Measurements from ENCODE around the gene RTL5.
"Not testable (repeated sequence)": the region's sequence is repeated elsewhere in the genome, so short reads cannot be mapped to it uniquely, and the experiment has no call there.

Gene RTL5

DNA sequence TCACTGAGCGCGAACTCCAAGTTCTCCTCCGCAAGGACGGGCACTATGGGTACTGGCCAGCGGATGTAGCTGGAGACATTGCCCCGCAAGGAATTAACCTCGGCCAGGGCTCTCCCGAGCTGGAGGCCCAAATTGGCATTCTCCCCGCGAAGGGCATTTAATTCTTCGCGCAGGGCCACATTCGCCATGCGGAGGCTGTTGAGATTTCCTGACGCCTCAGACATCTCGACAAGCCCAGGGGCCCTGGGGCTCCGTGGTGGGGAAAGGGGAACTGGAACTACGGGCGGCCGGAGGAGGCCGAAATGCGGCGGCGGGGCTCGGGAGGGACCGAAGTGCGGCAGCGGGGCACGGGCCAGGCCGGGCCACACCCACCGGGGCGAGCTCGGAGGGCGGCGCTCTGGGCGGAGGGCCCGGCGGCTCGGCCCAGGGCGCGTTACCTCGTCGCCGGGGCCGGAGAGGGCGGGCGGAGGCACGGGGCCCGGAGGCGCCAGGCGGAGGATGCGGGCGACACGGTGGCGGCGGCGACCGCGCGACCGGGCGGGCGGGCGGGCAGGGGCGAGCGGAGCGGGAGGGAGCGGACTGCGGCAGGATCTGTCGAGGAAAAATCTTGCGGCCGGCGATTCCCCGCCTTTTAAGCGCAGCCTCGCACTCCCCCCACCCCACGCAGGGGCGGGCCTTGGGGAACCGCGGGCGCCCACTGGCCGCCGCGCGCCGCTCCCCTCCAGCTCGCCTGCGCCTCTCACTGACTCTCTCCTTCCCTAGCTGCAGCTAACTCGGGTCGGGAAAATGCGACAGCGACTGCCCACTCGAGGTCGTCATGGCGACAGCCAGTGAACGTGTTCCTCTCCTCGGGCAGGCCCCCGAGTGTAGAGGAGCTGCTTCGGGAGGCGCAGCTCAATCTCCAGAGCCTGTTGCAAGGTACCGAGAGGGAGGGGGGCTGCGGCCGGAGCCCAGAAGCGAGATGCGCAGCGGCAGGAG, at the start of gene RTL5:
Gene RTL5 (minus strand): TSS at position 599 of the 978 bp plus-strand sequence.
- peak; percentile 42 for DNase-seq
- H3K9me3 Mint-ChIP-seq = no peaks in the 10 kb centered on the region
- CTCF ChIA-PET = interaction anchor here (1.2 kb wide), 1 partner anchor 132 kb away, joined by 4 read pairs; no protein-coding TSS in a partner anchor
- peaks cover 85% of the 10 kb centered on the region for H3K27me3 Mint-ChIP-seq
- peak within 1 kb of the TSS; percentile 58 for H3K4me3 Mint-ChIP-seq
- peaks cover 4% of the 10 kb centered on the region for H3K4me1 Mint-ChIP-seq
- H3K27ac Mint-ChIP-seq = no peak within 1 kb of the TSS
- no peaks in the 10 kb centered on the region for H3K36me3 Mint-ChIP-seq

DNA sequence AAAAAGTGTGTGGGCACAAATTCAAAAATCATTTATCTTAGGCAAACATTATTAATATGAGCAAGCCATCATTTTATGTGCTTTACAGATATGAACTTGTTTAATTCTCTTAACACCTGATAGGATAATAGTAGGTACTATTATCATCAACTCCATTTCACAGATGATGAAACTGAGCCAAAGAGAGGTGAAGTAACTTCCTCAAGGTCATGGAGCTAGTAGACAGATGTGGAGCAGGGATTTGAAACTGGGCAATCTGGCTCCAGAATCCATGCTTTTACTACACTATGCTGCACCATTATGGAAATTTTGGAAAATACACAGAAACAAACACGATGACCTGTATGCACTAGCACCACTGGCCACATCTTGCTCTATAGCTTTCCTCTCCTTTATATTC, 48.8 kb upstream of the RTL5 start:
- CTCF ChIA-PET = interaction anchor here (1.2 kb wide), 1 partner anchor 159 kb away, joined by 3 read pairs; no protein-coding TSS in a partner anchor
- peaks cover 3% of the 10 kb centered on the region for H3K36me3 Mint-ChIP-seq
- H3K9me3 Mint-ChIP-seq = no peaks in the 10 kb centered on the region
- no peak for DNase-seq
- H3K4me1 Mint-ChIP-seq = peaks cover 15% of the 10 kb centered on the region
- no peaks in the 10 kb centered on the region for H3K27me3 Mint-ChIP-seq
- H3K4me3 Mint-ChIP-seq = no peak overlapping the region
- no peak overlapping the region for H3K27ac Mint-ChIP-seq

DNA sequence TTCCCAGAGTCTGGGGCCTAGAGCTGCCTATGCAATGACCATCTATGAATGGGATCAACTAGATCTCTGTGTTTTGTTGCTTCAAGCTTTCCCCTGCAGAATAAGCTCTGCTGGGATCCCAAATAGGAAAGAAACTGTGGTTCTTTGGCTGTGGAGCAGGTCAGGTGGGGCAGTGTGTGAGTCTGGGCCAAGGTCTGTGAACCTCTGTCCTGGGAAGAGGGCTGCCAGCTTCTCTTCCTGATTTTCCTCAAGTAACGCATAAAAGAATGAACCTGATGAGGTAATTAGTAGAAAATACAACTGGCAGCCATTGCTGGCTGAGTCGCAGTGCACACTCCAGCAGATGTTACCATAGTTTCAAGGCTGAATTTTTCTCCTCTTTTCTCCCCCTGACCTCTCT, 45.3 kb upstream of the RTL5 start:
- peaks cover 11% of the 10 kb centered on the region for H3K4me1 Mint-ChIP-seq
- no peaks in the 10 kb centered on the region for H3K36me3 Mint-ChIP-seq
- peak overlapping the region; percentile 49 for H3K27ac Mint-ChIP-seq
- H3K9me3 Mint-ChIP-seq = no peaks in the 10 kb centered on the region
- CTCF ChIA-PET = interaction anchor here (0.5 kb wide), 1 partner anchor 142 kb away, joined by 3 read pairs; no protein-coding TSS in a partner anchor
- H3K4me3 Mint-ChIP-seq = no peak overlapping the region
- no peak for DNase-seq
- H3K27me3 Mint-ChIP-seq = peaks cover 4% of the 10 kb centered on the region

DNA sequence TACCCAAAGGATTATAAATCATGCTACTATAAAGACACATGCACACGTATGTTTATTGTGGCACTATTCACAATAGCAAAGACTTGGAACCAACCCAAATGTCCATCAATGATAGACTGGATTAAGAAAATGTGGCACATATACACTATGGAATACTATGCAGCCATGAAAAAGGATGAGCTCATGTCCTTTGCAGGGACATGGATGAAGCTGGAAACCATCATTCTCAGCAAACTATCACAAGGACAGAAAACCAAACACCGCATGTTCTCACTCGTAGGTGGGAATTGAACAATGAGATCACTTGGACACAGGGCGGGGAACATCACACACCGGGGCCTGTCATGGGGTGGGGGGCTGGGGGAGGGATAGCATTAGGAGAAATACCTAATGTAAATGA, 44.6 kb upstream of the RTL5 start:
- H3K9me3 Mint-ChIP-seq, H3K27ac Mint-ChIP-seq, DNase-seq, H3K4me3 Mint-ChIP-seq, H3K36me3 Mint-ChIP-seq, H3K27me3 Mint-ChIP-seq, CTCF ChIA-PET: not testable (repeated sequence)
- peaks cover 11% of the 10 kb centered on the region for H3K4me1 Mint-ChIP-seq

DNA sequence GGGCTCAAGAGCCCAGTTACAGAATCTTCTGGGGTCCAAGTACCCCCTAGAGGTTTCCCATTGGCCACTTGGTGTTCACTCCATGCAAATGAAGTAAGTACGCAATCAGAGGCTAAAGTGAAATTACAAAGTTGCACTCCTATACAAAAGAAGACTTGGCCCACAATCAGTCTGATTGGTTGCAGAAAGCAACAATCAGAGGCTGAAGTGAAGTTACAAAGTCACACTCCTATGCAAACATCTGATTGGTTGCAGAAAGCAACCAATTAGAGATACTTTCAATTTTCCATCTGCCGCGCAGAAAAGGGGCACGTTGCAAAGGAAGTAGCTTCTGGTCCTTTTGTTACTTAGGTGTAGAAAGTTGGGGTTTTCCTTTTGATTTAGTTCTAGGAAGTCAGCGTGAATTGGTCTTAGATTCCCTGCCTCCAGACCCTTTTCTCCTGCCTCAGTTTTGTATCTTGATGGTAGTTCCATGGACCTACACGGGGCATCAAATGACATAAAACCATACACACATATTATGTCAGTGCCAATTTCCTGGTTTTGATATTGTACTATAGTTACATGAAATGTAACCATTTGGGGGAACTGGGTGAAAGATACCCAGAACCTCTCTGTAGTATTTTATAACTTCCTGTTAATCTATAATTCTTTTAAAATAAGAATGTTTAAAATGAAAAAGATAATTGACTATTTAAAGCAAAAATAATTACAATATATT, 37.5 kb upstream of the RTL5 start:
- Mint-ChIP-seq H3K27me3 (peaks cover 4% of the 10 kb centered on the region), H3K4me3 (peak overlapping the region; percentile 60), H3K4me1 (peaks cover 10% of the 10 kb centered on the region), H3K36me3 (no peaks in the 10 kb centered on the region), H3K9me3 (no peaks in the 10 kb centered on the region), H3K27ac (peak overlapping the region; percentile 86)
- CTCF ChIA-PET = no interaction called here
- peak; percentile 54 for DNase-seq

DNA sequence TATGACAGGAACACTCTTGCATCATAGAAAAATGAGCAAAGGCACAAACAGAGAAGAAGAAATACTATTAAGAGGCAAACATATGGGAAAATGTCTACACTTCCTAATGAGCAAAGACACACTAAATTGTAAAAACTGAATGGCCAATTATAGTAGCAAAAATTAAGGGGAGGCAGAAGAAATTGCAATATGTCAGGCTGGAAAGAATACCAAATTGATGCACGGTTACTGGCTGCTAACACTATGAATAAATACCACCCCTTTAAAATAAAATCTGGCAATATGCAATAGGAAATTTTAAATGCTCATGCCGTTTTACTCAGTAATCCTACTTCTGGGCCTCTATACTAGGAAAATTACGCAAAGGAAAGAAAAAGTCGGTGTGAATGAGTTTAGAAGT, 33.8 kb upstream of the RTL5 start:
- Mint-ChIP-seq H3K27ac (no peak overlapping the region), H3K4me1 (peaks cover 10% of the 10 kb centered on the region), H3K4me3 (no peak overlapping the region), H3K36me3 (no peaks in the 10 kb centered on the region), H3K27me3 (peaks cover 6% of the 10 kb centered on the region), H3K9me3 (no peaks in the 10 kb centered on the region)
- CTCF ChIA-PET = no interaction called here
- no peak for DNase-seq

DNA sequence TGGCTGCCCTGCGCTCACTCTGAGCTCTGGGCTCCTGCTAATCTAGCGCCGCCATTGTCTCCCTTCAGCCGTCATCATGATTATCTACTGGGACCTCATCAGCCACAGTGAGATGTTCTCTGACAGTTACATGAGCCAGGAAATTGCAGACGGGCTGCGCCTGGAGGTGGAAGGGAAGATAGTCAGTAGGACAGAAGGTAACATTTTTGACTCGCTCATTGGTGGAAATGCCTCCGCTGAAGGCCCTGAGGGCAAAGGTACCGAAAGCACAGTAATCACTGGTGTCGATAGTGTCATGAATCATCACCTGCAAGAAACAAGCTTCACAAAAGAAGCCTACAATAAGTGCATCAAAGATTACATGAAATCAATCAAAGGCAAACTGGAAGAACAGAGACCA, 28.1 kb upstream of the RTL5 start:
- DNase-seq = no peak
- Mint-ChIP-seq H3K4me1 (no peaks in the 10 kb centered on the region), H3K9me3 (no peaks in the 10 kb centered on the region), H3K27me3 (peaks cover 11% of the 10 kb centered on the region), H3K27ac (no peak overlapping the region), H3K36me3 (peaks cover 1% of the 10 kb centered on the region), H3K4me3 (no peak overlapping the region)
- CTCF ChIA-PET = no interaction called here

DNA sequence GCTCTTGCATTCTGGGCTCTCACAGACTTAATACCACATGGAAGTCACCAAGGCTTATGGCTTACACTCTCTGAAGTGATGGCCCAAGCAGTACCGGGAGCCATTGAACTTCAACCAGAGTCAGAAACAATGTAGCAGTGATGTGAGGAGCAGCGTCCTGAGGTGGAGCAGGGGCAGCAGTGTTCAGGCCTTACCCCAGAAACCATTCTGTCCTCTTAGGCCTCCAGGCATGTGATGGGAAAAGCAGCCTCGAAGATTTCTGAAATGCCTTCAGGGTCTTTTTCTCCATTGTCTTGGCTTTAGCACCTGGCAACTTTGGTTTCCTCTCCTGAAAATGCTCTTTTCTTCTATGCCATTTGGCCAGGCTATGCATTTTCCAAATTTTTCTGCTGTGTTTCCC, 27.1 kb upstream of the RTL5 start:
- Mint-ChIP-seq H3K27ac (no peak overlapping the region), H3K9me3 (no peaks in the 10 kb centered on the region), H3K27me3 (peaks cover 9% of the 10 kb centered on the region), H3K4me3 (no peak overlapping the region), H3K36me3 (peaks cover 1% of the 10 kb centered on the region), H3K4me1 (no peaks in the 10 kb centered on the region)
- CTCF ChIA-PET = no interaction called here
- DNase-seq = no peak

DNA sequence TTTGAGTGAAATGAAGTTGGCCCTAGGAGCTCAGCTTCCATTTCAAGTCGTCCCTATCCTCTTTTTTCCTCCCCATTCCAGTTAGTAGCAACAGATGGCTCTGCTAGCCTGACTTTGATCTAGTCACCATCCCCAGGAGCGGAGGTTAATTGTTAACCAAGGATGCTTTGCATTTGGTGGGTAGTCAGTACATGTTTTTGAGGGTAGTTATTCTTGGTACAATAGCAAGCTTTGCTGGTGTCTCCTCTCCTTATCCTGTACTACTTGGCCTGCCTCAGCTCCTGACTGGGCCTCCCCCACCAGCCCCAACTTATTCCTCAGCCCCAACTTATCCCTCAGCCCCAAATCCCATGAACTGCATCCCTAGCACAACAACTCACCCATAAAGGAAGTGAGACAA, 14.8 kb upstream of the RTL5 start:
- H3K27me3 Mint-ChIP-seq = peaks cover 26% of the 10 kb centered on the region
- no peak overlapping the region for H3K4me3 Mint-ChIP-seq
- CTCF ChIA-PET = no interaction called here
- no peak for DNase-seq
- H3K4me1 Mint-ChIP-seq = peaks cover 23% of the 10 kb centered on the region
- no peaks in the 10 kb centered on the region for H3K36me3 Mint-ChIP-seq
- H3K27ac Mint-ChIP-seq = no peak overlapping the region
- H3K9me3 Mint-ChIP-seq = no peaks in the 10 kb centered on the region

DNA sequence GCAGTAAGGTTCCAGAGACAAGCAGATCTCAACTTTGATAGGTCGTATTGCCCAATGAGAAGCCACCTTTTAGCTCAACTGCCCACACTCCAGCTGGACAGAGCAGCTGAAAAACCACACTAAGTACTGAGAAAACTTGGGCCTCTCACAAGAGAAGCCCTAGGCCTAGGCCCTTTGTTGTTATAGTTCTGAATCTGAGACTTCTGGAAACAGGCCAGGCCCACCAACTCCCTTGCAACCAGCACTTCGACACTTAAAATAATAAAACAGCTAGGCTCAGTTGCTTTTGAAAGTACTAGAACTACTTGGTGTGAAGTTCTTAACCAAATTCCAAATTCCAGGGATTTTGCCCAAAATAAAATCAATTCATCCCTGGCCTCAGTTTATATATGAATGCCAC, 13.5 kb upstream of the RTL5 start:
- no peaks in the 10 kb centered on the region for H3K36me3 Mint-ChIP-seq
- no peak overlapping the region for H3K27ac Mint-ChIP-seq
- no peak for DNase-seq
- CTCF ChIA-PET = no interaction called here
- peaks cover 33% of the 10 kb centered on the region for H3K4me1 Mint-ChIP-seq
- H3K9me3 Mint-ChIP-seq = no peaks in the 10 kb centered on the region
- no peak overlapping the region for H3K4me3 Mint-ChIP-seq
- H3K27me3 Mint-ChIP-seq = peaks cover 23% of the 10 kb centered on the region

DNA sequence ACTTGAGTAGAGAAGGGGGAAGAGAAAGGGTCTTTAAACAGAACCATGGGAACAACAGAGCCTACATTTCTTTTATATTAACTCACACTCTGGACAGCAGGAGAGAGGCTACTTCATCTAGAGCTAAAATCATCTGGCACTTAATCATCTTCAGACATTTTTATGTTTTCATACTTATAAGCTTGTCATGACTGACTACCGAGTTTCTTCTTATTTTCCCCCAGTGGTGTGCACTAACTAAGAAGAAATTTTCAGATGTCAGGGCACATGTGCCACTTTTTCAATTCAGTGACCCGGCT, 11.8 kb upstream of the RTL5 start:
- CTCF ChIA-PET = interaction anchor here (1.1 kb wide), 1 partner anchor 16 kb away, joined by 4 read pairs; no protein-coding TSS in a partner anchor
- Mint-ChIP-seq H3K9me3 (no peaks in the 10 kb centered on the region), H3K4me3 (no peak overlapping the region), H3K4me1 (peaks cover 33% of the 10 kb centered on the region), H3K27me3 (peaks cover 37% of the 10 kb centered on the region), H3K36me3 (no peaks in the 10 kb centered on the region), H3K27ac (no peak overlapping the region)
- no peak for DNase-seq

DNA sequence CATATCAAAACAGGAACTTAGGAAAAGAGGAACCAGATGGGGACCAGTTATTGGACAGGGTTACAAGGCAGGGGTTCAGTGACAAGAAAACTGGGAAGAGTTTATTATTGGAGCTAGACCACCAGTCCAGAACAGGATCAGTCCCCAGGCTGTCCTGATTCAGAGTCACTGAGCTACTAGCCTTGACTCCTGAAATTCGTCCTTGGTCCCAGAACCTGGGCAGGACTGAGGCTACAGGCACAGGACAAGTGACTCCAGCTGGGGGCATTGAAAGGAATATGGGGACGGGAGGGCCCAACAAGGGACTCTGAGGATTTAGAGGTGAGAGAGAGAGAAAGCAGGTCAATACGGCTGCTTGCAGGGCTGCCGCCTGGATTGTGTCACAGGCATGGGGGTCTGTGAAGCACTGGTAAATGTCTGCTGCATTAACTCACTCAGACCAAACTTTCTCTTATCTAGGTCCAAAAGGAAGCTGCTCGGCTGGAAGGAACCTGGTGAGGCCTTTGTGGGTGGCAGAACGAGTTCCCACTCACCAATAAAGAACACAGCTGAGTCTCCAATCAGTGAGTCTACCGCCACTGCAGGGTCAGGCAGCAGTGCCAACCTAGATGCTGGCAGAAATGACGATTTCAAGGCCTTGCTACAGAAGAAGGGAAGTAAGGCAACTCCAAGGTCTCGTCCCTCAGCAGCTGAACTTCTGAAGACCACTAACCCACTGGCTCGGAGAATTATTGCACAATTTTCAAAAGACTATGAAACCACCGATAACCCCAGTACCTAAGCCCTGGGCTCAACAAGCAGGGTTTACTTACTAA, 11.3 kb upstream of the RTL5 start:
- H3K27me3 Mint-ChIP-seq = peaks cover 42% of the 10 kb centered on the region
- H3K4me1 Mint-ChIP-seq = peaks cover 33% of the 10 kb centered on the region
- H3K4me3 Mint-ChIP-seq = no peak overlapping the region
- CTCF ChIA-PET = interaction anchor here (0.6 to 1.1 kb wide), 2 partner anchors 15 to 44 kb away, joined by 3 to 4 read pairs; no protein-coding TSS in a partner anchor
- no peak for DNase-seq
- no peak overlapping the region for H3K27ac Mint-ChIP-seq
- H3K9me3 Mint-ChIP-seq = no peaks in the 10 kb centered on the region
- no peaks in the 10 kb centered on the region for H3K36me3 Mint-ChIP-seq

DNA sequence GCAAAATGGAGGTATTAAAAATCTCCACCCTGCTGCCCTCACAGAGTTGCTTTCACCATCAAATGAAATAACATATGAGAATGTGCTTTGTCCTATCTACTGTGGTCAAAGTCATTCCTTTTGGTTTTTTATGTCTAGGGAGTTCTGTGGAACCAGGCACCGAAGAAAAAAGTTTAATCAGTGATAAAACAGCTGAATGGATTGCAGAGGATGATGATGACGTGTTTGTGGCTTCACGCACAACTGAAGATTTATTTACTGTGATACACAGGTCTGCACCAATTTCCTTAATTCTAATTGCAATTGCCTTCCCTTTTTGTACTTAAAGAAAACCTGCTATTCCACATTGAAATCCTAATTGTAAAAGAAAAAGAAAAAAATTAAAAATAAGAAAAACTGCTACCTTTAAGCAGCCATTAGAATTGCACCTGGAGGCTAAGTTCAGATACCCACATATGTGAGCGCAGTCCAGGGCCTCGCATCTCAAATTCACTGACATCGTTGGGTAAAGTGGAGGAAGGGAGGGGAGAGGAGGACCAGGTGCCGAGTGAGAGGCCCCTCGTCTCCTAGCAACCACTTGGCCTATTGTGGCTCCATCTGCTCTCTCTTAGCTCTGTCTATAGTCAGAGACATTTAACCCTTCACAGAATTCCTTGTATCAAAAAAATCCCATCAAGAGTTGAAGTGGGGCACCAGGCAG, 10.5 kb upstream of the RTL5 start:
- Mint-ChIP-seq H3K4me1 (peaks cover 33% of the 10 kb centered on the region), H3K4me3 (no peak overlapping the region), H3K27ac (no peak overlapping the region), H3K36me3 (no peaks in the 10 kb centered on the region), H3K9me3 (no peaks in the 10 kb centered on the region), H3K27me3 (peaks cover 39% of the 10 kb centered on the region)
- no peak for DNase-seq
- CTCF ChIA-PET = interaction anchor here (0.6 kb wide), 1 partner anchor 43 kb away, joined by 3 read pairs; no protein-coding TSS in a partner anchor

Data from activated naive CD4-positive, alpha-beta T cell treated with anti-CD3 and anti-CD28 coated beads, Interleukin-2, amount 10 ng/mL, durations not matched to agents 7 days and 5 days (primary cell).